Right renal pelvis (tissue), 4 donors: ENCODE results near the gene PPP4R4. TPM values are rescaled to one million over a fixed set of nuclear protein-coding genes. Genes with fewer than 3 reads are reported as not detected.

Experiments
- DNase-seq, 4 donors: peaks; one replicate each; pipeline ENCODE4 v3.0.0-alpha.2; 2013; ENCODE audit warnings: low read depth in 4 of 4, low spot score in 3 of 4, missing footprints in 1 of 4
- polyA plus RNA-seq, 4 donors: library from polyadenylated mRNA; unstranded; fragments of 120-200 nt; gene quantifications; one replicate each; pipeline ENCODE4 v1.2.1, GENCODE V29; 2013; ENCODE audit not compliant: insufficient read length in 4 of 4

Gene PPP4R4, protein sequence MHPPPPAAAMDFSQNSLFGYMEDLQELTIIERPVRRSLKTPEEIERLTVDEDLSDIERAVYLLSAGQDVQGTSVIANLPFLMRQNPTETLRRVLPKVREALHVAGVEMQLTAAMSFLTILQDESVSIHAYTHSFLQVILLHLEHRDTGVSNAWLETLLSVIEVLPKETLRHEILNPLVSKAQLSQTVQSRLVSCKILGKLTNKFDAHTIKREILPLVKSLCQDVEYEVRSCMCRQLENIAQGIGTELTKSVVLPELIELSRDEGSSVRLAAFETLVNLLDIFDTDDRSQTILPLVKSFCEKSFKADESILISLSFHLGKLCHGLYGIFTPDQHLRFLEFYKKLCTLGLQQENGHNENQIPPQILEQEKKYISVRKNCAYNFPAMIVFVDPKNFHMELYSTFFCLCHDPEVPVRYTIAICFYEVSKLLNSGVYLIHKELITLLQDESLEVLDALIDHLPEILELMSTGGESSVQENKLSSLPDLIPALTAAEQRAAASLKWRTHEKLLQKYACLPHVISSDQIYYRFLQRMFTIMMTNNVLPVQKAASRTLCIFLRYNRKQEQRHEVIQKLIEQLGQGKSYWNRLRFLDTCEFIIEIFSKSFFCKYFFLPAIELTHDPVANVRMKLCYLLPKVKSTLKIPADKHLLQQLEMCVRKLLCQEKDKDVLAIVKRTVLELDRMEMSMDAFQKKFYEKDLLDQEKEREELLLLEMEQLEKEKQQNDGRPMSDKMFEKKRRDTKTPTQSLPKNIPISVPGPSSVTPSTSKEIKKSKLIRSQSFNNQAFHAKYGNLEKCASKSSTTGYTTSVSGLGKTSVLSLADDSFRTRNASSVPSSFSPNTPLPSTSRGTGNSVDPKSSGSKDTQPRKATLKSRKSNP
- polyA plus RNA-seq = under 1 TPM; 0.15 to 0.29 (median 0.21) TPM

DNA sequence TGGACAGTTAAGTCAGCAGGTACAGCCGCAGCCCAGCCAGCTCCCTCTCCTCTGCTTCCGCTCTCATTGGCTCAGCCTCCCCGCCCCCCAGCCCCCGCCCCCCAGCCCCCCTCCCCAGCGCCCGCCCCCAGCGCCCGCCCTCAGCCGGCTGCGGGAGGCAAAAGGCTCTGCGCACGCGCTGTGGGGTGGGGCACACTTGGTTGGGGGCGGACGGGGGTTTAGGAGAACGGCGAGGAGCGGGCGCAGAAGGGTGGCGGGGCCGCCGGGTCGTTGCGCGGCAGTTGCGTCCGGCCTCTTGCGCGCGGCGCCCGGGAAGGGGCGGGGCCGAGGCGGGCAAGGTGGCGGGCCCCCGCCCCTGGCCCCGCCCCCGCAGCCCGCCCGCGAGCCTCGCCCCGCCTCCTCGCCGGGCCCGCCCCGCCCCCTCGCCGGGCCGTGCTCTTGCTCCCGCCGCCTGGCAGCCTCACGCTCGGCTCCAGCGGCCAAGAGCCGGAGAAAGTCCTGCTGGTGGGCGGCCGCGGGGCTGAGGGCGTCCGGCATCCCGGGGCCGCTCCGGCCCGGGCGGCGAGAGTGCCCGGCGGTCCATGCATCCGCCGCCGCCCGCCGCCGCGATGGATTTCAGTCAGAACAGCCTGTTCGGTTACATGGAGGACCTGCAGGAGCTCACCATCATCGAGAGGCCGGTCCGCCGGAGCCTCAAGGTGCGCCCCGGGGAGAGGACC is at the start of gene PPP4R4:
TSS of gene PPP4R4 (plus strand) at position 438 of the 719 bp plus-strand sequence. CDS start at position 582, 144 bp downstream.
- DNase-seq = peak; percentile 60 to 74 (median 62)

DNA sequence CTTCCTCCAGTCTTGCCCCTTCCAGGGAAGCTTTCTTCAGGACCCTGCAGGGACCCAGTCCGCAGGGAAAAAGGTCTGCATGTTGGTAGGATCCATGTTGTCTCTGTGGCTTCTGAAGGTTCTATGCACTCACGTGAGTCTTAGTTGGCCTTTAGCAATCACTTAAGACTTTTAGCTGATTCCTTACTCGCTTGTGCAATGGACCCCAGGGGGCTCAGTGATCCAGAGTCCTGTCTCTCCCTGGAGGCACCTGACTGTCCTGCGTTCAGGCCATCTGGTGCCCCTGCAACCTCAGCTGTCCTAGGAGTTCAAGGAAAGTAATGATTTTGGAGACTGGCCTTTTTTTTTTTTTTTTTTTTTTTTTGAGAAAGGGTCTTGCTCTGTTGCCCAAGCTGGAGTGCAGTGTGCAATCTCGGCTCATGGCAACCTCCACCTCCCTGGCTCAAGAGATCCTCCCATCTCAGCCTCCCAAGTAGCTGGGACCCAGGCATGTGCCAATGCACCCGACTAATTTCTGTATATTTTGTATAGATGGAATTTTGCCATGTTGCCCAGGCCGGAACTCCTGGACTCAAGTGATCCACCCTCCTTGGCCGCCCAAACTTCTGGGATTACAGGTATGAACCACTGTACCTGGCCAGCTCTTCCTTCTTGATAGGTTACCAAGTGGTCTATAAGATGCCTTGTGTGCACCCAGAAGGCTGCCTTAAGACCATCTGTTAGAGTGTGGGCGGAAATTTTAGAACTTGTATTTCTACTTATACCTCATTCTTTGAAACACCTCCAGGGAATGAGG is 49.3 kb upstream of the PPP4R4 start:
- DNase-seq = no peak

DNA sequence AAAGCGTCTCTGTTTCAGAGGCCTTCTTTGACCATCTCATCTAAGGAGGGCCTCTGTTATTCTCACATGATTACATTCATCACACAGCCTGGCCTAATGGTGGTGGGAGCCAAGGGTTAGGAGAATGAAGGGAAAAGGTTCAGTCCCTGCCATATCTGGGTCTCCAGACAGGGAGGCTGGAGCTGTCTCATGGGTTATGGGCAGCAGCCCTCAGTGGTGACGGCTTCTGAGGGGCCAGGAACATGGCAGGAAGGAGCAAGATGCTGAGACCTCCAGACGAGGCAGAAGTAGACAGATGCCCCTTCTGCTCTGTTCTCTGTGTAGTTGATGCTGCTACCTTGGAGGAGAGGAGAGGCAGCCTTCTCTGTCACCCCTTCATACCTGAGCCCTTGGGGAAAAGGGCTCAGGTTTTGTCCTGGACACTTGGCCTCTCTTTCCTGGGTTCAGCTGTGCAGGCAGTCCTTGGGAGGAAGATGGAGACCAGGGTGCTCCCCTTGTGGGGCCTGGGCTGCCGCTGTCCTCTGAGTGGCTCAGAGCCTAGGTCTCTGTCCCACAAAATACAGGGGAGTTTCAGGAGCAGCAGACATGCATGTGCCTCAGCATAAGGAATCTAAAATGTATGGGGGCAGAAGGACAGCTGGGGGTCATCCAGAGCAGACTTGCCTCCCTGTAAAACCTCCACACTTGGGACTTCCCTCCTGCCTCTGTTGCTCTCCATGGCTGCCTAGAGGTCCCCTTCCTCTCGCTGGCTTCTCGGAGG is 48.3 kb upstream of the PPP4R4 start:
- DNase-seq = no peak

DNA sequence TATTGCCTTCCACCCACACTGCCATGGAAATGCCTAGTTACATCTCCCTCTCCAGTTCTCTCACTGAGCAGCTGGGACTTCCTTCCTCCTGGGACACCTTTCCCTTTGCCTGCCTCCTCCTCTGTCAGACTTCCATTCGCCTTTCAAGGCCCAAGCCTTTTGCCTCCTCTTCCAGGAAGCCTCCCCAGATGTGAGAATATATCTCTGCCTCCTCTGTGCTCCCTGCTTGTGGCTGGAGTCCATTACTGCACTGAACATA is 47.8 kb upstream of the PPP4R4 start:
- DNase-seq = no peak

DNA sequence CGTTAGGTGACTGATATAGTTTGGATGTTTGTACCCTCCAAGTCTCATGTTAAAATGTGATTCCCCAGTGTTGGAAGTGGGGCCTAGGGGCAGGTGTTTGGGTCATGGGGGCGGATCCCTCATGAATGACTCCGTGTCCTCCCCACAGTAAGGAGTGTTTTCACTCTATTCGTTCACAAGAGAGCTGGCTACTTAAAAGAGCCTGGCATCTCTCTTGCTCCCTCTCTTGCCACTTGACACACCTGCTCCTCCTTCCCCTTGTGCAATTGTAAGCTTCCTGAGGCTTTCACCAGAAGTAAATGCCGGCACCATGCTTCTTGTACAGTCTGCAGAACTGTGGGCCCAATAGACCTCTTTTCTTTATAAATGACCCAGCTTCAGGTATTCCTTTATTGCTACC is 47.3 kb upstream of the PPP4R4 start:
- no peak for DNase-seq

DNA sequence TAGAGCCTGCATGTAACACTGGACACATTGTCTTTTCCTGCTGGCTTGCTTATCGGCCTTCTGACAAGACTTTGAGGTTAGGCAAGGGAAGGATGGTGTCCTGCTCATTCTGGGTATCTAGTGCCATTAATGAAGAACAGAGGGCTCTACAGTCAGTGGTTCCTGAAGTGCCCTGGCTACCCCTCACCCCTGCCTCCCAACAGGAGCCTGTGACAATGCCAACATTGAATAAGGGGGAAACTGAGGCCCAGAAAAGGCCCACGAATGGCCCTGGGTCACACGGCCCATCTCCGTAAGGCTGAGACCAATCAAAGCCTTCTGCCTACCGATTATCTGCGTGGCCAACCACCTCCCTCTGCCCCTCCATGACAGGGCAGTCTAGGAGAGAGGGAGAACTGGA is 46.8 kb upstream of the PPP4R4 start:
- DNase-seq = no peak

DNA sequence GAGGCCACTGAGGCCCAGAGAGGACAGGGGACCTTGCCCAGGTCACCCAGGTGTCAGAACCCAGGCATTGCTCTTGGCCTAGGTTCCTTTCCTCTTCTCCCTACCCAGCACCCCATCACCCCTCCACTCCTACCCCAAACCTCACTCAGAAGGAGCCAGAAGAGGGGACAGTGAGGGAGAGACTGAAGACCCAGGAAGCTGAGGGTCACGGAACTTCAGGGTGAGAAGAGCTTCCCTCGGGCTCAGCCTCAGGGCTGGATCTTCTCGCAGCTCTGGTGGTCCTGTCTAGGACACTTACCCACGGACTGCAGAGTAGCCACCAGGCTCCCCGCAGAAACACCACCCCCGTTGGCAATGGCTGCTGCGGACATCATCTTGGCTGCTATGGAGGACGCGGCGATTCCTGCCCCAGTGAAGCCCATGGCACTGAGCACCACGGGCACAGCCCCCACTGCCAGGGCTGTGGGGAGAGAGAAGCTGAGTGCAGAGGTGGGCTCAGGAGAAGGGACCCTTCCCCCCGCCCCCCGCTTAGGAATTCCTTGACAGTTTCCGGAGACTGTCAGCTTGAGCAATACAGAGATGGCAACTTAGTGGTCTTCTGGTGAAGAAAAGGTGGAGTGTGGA is 45.8 kb upstream of the PPP4R4 start:
- DNase-seq = no peak

DNA sequence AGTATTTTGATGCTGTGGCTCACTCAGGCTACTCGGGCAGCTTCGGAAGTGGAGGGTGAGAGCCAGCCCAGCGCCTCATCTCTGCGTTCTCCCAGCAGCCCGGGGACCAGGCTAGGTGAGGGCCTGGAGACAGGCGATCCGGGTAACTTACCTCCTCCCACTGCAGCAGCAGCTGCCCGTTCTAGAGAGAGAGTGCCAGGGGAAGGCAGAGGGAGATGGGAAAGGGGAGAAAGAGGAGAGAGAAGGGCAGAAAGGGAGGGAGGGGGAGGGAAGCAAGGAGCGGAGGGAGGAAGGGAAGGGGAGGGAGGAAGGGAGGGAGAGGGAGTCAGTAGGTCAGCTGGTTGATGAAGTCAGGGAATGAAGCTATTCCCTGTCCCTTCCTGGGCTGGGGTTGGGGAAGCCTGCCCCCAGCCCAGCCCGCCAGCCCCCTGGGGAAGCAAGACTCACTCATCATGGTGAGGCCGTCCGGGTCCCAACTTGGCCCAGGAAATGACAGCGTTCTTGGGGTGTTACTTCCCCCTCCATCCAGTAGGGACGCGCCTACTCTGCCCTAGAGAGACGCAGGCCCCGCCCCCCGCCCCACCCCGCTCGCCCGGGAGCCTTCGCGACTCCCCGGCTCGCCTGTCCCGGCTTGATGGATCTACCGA is 44.9 kb upstream of the PPP4R4 start, which contains the start of gene IFI27L2:
TSS of gene IFI27L2 (minus strand) at position 494 of the 647 bp plus-strand sequence. CDS start at position 454, 40 bp downstream.
- DNase-seq = peak; percentile 50 to 63 (median 53)

DNA sequence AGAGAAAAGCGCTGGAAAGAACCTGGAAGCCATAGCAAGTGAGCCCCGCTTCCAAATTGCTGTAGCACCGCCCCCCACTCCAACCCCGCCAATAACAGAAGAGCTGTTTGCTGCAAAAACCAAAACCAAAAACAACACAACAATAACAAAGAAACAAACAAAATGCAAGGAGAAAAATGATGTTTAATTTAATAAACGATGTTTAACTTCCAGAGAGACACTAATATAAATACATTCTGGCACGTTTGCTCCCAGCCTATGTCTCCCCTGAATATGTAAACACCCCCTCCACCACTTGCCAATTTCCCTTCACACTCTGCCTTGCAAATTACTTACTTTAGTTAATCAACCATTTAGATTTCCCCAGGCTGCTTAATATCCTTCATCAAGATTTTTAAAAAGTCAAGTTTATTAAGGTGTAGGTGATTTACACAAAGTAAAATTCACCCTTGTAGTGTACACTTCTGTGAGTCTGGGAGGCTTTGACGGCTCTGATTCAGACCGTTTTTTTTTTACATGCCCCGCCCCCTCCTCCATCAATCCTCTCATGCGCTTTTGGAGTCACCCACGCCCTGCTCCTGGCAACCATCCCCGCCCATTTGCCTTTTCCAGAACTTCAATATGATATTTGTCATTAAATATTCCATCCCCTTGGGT is 44.2 kb upstream of the PPP4R4 start:
- peak in 2 of 4 donors; percentile 8 to 20 for DNase-seq

DNA sequence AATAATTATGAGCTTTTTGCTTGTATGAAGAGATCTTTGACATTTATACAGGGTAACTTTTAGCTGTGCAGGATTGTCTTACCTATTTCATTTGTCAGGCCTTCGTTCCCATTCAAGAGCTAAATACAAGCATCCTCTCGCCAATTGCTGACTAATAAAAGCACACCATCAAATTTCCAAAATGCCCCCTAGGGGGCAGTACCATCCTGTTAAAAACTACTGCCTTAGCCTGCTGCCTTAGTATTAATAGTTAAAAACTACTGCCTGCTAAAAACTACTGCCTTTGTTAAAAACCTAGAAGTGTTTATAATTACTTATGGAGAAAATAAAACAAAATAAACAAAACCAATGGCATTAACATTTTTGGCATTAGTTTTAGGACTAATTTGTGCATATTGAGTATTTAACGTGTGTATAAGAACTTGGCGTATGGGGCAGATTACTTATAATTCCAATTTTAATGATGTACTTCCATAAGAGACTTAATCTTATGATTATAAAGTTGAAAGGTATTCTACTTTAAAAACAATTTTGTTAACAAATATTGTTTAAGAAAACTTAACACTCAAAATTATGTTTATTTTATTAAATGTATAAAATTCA is 41.7 kb upstream of the PPP4R4 start:
- DNase-seq = peak in 3 of 4 donors; percentile 45 to 53 (median 50)

DNA sequence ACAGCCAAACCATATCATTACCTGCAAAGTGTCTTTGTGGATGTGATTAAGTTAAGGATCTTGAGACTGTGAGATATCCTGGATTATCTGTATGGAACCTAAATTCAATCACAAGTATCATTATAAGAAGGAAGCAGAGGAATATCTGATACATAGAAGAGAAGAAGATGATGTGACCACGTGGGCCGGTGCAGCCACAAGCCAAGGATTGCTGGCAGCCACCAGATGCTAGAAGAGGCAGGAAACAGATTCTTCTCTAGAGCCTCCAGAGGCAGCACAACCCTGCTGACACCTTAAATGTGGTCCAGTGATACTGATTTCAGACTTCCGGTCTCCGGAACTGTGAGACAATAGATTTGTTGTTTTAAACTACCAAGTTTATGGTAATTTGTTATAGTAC is 38.6 kb upstream of the PPP4R4 start:
- DNase-seq = no peak

DNA sequence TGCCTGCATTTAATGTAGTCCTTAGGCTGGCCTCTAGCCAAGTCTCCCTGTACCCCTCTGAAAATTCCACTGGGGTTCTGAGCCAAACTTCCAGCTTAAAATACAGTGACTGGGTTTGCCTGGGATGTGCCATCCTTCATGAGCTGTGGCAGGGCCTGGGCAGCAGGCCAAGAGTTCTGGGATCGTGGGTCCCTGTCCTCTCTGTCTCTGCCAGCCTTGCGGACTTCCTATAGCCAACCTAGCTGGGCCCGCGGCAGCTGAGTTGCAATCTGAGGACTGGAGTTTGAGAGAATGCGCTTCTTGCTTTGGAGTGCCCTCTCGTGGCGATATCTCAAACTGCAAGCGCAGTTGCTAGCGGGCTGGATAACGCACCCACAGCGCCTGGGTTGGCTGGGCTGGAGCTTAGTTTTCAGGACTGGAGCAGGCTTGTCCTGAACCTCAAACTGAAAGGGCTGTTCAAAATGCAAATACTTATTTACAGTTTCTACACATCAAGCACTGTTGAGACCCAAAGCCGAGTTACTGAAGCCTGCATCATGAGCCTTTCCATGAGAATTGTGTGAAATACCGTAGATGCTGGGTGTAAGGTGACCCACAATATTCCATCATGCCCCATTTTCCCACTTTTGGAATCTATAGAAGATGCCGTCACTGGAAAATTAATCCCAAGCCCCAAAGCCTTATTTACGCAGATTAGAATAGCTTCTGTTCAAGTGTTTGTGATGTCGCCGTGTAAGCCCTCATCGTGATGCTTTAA is 37.4 kb upstream of the PPP4R4 start:
- DNase-seq = peak; percentile 51 to 70 (median 60)

DNA sequence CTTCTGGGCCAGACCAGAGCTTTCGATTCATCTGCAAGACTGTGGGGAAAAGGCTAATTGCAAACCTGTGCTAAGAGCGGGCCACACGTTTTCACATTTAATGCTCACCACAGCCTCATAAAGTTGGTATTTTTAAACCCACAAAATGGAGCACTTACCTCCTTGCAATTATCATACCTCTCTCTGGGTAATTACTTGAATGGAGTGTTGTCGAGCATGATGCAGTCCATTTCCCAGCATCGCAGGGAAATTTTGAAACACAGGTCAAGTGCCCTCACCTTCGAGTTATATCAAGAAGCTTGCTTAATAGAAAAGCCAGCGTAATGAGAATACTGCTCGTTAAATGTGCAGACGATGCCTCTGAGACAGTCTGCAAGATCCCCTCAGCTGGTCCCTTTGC is 35.9 kb upstream of the PPP4R4 start:
- no peak for DNase-seq

DNA sequence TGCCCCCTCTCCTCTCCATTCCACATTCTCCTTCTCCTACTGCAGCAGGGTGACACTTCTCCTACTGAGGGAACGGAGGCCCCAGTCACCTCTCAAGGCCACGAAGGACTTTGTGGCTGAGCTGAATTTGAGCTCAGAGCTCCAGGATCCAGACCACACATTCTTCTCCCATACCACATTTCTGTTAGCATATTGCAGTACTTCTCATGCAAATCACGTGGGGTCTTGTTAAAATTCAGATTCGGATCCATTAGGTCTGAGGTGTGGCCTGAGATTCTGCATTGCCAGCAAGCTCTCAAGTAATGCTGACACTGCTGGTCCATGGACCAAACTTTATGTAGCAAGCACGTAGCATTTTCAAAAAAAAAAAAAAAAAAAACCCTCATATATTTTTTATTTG is 35.1 kb upstream of the PPP4R4 start:
- DNase-seq = no peak

DNA sequence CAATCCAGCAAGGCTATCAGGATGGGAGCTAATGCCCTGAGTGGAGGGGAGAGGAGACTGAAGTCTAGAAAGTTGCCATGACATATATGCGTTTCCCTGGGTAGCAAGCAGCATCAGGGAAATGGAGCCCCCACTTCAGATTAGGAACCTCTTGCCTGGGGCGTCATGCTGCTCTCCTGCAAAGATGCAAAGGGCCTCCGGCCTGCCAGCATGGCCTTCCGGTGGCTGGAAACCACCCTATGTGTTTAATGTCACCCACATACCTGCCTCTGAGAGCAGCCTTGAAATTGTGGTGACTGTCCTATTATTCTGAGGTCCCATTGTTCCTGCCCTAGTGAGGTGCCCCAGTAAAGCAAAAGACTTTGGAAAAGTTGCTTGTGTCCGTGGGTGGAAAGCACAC is 34.7 kb upstream of the PPP4R4 start:
- DNase-seq = no peak

DNA sequence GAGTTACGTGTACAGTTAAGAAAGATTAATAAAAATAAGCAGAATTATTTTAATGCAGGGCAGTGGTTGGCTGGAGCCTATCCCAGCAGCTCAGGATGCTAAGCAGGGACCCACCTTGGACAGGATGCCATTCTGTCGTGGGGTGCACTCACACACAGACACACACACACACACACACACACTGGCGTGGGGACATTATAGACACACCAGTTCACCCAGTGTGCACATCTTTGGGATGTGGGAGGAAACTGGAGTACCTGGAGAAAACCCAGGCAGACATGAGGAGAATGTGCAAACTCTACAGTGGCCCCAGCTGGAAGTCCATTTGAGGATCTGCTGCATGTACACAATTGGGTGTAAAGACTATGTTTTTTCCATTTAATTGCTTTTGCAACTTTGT is 31.9 kb upstream of the PPP4R4 start:
- no peak for DNase-seq

DNA sequence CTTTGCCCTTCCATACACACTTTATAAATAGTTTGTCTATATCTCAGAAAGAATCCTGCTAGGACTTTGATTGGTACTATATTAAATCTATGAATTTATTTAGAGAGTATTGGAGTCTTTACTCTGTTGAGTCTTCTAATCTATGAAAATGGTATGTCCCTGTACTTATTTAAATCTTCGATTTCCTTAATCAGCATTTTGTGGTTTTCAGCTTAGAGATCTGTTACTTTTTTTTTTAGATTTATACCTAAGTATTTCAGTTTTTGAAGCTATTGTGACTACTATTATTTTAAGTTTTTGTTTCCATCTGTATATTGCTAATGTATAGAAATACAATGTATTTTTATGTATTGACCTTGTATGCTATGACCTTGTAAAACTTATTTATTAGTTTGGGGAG is 31.3 kb upstream of the PPP4R4 start:
- no peak for DNase-seq
